Panc1 (cell line): ENCODE measurements around the gene AQP12B. TPM values are rescaled to one million over a fixed set of nuclear protein-coding genes. Genes with fewer than 3 reads are reported as not detected.

ENCODE experiments used
- ATAC-seq: fragments of 200-7000 bp; cut with Tn5 transposase; 2 replicates; pipeline ENCODE4 v1.9.1; 2020; ENCODE audit warnings: mild to moderate bottlenecking, moderate library complexity
- BruUV-seq: library from RNA; stranded (reverse); fragments of 400-500 nt; replicated peaks from 2 replicates; lab custom pipeline; 2021; lab: Mats Ljungman, UMichigan
- CTCF ChIA-PET: fragments of 300-600 bp; sonication (Branson Sonifier 250); formaldehyde crosslinking; loops from one replicate; lab custom pipeline; 2022; ENCODE audit warnings: antibody characterized with exemption; lab: Charles Lee
- POLR2A ChIA-PET: fragments of 300-600 bp; sonication (Branson Sonifier 250); formaldehyde crosslinking; loops from one replicate; lab custom pipeline; 2022; ENCODE audit warnings: antibody characterized with exemption; lab: Charles Lee
- DNase-seq: peaks from one replicate; pipeline ENCODE4 v3.0.0-alpha.2; 2010; ENCODE audit warnings: low read depth, low spot score
- H3K27ac ChIP-seq: 2 replicates; pipeline ENCODE4 v1.5.1; 2011; ENCODE audit warnings: mild to moderate bottlenecking, low read length, inconsistent platforms
- H3K27me3 ChIP-seq: fragments of 200-500 bp; sonication (Bioruptor generic); 2 replicates; pipeline ENCODE4 v1.6.0; 2014; ENCODE audit warnings: low read length, inconsistent platforms; ENCODE audit not compliant: control insufficient read depth, insufficient read depth
- H3K36me3 ChIP-seq: fragments of 200-500 bp; sonication (Bioruptor generic); 2 replicates; pipeline ENCODE4 v1.5.1; 2014; ENCODE audit warnings: inconsistent platforms, mild to moderate bottlenecking, low read length, moderate library complexity; ENCODE audit not compliant: control insufficient read depth, insufficient read depth
- H3K4me1 ChIP-seq: 2 replicates; pipeline ENCODE4 v1.5.1; 2011; ENCODE audit warnings: inconsistent platforms, mild to moderate bottlenecking, low read length, moderate library complexity; ENCODE audit not compliant: control insufficient read depth, insufficient read depth
- H3K4me3 ChIP-seq, 2 experiments: 2 replicates each; pipeline ENCODE4 v1.5.1; 2011 to 2012; ENCODE audit warnings: low read depth in 2 of 2, low read length in 2 of 2, mild to moderate bottlenecking in 2 of 2, inconsistent platforms in 1 of 2, moderate library complexity in 1 of 2
- H3K9me3 ChIP-seq: fragments of 200-500 bp; sonication (Bioruptor generic); 2 replicates; pipeline ENCODE4 v1.5.1; 2014; ENCODE audit warnings: low read depth, mild to moderate bottlenecking, inconsistent platforms, low read length, moderate library complexity; ENCODE audit not compliant: control insufficient read depth, insufficient read depth
- POLR2AphosphoS5 ChIP-seq: IDR thresholded peaks from 2 replicates; pipeline ENCODE4 v1.6.1; 2012; ENCODE audit warnings: mild to moderate bottlenecking, low read depth, low read length, moderate library complexity
- REST ChIP-seq, 2 experiments: IDR thresholded peaks; 2 replicates each; pipeline ENCODE4 v1.6.1; 2011 to 2012; ENCODE audit warnings: low read depth in 2 of 2, control low read depth in 1 of 2, low read length in 1 of 2, mild to moderate bottlenecking in 1 of 2, moderate library complexity in 1 of 2; ENCODE audit not compliant: insufficient read depth in 1 of 2
- SIN3A ChIP-seq: IDR thresholded peaks from 2 replicates; pipeline ENCODE4 v1.6.1; 2012; ENCODE audit warnings: low read depth, mild to moderate bottlenecking, low read length, moderate library complexity, borderline replicate concordance; ENCODE audit not compliant: insufficient read depth
- TCF7L2 ChIP-seq: IDR thresholded peaks from 2 replicates; pipeline ENCODE4 v1.6.1; 2011; ENCODE audit warnings: mild to moderate bottlenecking, low read depth, low read length, inconsistent platforms
- in situ Hi-C: cut with HindIII; loops from 2 replicates; pipeline ENCODE4 v1.10.0; 2016; ENCODE audit warnings: low sequenced_read_pairs, low pct_unique_long_range_greater_than_20kb
- intact Hi-C: fragments of 100-400 bp; cut with micrococcal nuclease; formaldehyde crosslinking; loops from one replicate; pipeline ENCODE4 v1.10.0; 2022; ENCODE audit not compliant: unreplicated experiment
- total RNA-seq: library from RNA; stranded (reverse); gene quantifications from one replicate; pipeline ENCODE4 v1.2.1, GENCODE V29; 2021; ENCODE audit not compliant: unreplicated experiment
- TF ChIP-seq, protein P1 (sequence below): fragments of 450-650 bp; IDR thresholded peaks from 2 replicates; pipeline ENCODE4 v1.5.1; 2017; ENCODE audit warnings: mild to moderate bottlenecking

Gene AQP12B
- total RNA-seq, 1 experiment from 2014 or later = not detected

GRCh38 chr2:240636563-240637115 lies 46.0 kb downstream of the AQP12B start:
- Histone ChIP-seq H3K36me3 (no peaks in the 10 kb centered on the region), H3K4me3 (no peak overlapping the region), H3K27me3 (no peaks in the 10 kb centered on the region), H3K27ac (no peak overlapping the region), H3K9me3 (no peaks in the 10 kb centered on the region), H3K4me1 (no peaks in the 10 kb centered on the region)
- ATAC-seq = no peak
- DNase-seq = no peak
- POLR2A ChIA-PET = no interaction called here
- intact Hi-C loops (no loop called here), in situ Hi-C loops (no loop called here)
- CTCF ChIA-PET = no interaction called here
- BruUV-seq = no TSS peak
- TF ChIP-seq POLR2AphosphoS5 = no peak
- TF ChIP-seq SIN3A = no peak
- TF ChIP-seq REST (IDR thresholded peaks at IDR 0.05; ENCODE audit: insufficient read depth in 1 of 2, low read depth in 2 of 2, low read length in 1 of 2) = no peak
- no peak for TF ChIP-seq TCF7L2
- TF ChIP-seq, protein P1, sequence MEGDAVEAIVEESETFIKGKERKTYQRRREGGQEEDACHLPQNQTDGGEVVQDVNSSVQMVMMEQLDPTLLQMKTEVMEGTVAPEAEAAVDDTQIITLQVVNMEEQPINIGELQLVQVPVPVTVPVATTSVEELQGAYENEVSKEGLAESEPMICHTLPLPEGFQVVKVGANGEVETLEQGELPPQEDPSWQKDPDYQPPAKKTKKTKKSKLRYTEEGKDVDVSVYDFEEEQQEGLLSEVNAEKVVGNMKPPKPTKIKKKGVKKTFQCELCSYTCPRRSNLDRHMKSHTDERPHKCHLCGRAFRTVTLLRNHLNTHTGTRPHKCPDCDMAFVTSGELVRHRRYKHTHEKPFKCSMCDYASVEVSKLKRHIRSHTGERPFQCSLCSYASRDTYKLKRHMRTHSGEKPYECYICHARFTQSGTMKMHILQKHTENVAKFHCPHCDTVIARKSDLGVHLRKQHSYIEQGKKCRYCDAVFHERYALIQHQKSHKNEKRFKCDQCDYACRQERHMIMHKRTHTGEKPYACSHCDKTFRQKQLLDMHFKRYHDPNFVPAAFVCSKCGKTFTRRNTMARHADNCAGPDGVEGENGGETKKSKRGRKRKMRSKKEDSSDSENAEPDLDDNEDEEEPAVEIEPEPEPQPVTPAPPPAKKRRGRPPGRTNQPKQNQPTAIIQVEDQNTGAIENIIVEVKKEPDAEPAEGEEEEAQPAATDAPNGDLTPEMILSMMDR = no peak

- H3K27me3 ChIP-seq = no peaks in the 10 kb centered on the region
- no peaks in the 10 kb centered on the region for H3K4me1 ChIP-seq
- no peak overlapping the region for H3K27ac ChIP-seq
- ChIA-PET POLR2A (no interaction called here), CTCF (no interaction called here)
- in situ Hi-C loops (no loop called here), intact Hi-C loops (no loop called here)
- H3K36me3 ChIP-seq = no peaks in the 10 kb centered on the region
- no TSS peak for BruUV-seq
- ATAC-seq (no peak), DNase-seq (no peak)
- no peak overlapping the region for H3K4me3 ChIP-seq
- H3K9me3 ChIP-seq = no peaks in the 10 kb centered on the region
- TF ChIP-seq SIN3A = no peak
- no peak for TF ChIP-seq REST (IDR thresholded peaks at IDR 0.05; ENCODE audit: insufficient read depth in 1 of 2, low read depth in 2 of 2, low read length in 1 of 2)
- TF ChIP-seq, protein P1 = no peak
- no peak for TF ChIP-seq TCF7L2
- no peak for TF ChIP-seq POLR2AphosphoS5
Measured at GRCh38 chr2:240635998-240636547, 46.6 kb downstream of the AQP12B start.
